ENCODE data around the gene MSX2. TPM values are rescaled to one million over a fixed set of nuclear protein-coding genes. Genes with fewer than 3 reads are reported as not detected.

Gene MSX2
- total and polyA plus RNA-seq, 2 of the 4 experiments (the other 2 are of a cell fraction), result 2.2 to 3.7 TPM

DNA sequence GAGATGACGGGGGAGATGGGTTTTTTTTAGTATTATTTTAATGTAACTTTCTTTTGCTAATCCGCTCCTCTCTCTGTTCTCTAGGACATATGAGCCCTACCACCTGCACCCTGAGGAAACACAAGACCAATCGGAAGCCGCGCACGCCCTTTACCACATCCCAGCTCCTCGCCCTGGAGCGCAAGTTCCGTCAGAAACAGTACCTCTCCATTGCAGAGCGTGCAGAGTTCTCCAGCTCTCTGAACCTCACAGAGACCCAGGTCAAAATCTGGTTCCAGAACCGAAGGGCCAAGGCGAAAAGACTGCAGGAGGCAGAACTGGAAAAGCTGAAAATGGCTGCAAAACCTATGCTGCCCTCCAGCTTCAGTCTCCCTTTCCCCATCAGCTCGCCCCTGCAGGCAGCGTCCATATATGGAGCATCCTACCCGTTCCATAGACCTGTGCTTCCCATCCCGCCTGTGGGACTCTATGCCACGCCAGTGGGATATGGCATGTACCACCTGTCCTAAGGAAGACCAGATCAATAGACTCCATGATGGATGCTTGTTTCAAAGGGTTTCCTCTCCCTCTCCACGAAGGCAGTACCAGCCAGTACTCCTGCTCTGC is 4.8 kb downstream of the MSX2 start:
- H4K8ac ChIP-seq (ENCODE audit: low read depth in 2 of 2, low read length in 2 of 2), result no peak overlapping the region
- peaks cover 15% of the 10 kb centered on the region; the same call in 1 of the 2 replicates for H3K36me3 ChIP-seq (ENCODE audit: control insufficient read depth, insufficient read depth, low read length)
- H3K23ac ChIP-seq (ENCODE audit: low read depth, low read length), result no peak overlapping the region; the same call in 1 of the 2 replicates
- no peaks in the 10 kb centered on the region for H3K4me1 ChIP-seq (ENCODE audit: control insufficient read depth, insufficient read depth, low read length)
- no peak overlapping the region for H3K27ac ChIP-seq (ENCODE audit: insufficient read depth, low read length)
- no peak overlapping the region for H3K56ac ChIP-seq (ENCODE audit: extremely low read depth, insufficient read depth, low read length)
- H2BK120ac ChIP-seq (ENCODE audit: low read depth, low read length), result no peak overlapping the region
- in situ Hi-C loops (cut with MboI; ENCODE audit: low sequenced_read_pairs), result loop anchor here (25.0 kb wide), 1 partner anchor 317 kb away; no protein-coding TSS in a partner anchor
- no peak overlapping the region for H4K5ac ChIP-seq (ENCODE audit: low read depth, low read length)
- H3K9me1 ChIP-seq (ENCODE audit: insufficient read depth, low read length), result no peaks in the 10 kb centered on the region
- H3K4me3 ChIP-seq (ENCODE audit: insufficient read depth, low read depth, low read length), result no peak overlapping the region
- H4K20me1 ChIP-seq (ENCODE audit: insufficient read depth, low read length), result no peaks in the 10 kb centered on the region
- H3K4me2 ChIP-seq (ENCODE audit: low read depth, low read length), result no peak overlapping the region
- no peak overlapping the region for H2BK5ac ChIP-seq (ENCODE audit: low read depth, low read length, poor library complexity, severe bottlenecking)
- H3K9me3 ChIP-seq (ENCODE audit: control insufficient read depth, insufficient read depth, low read length), result peaks cover 9% of the 10 kb centered on the region; the same call in 1 of the 2 replicates
- H2AFZ ChIP-seq (replicated peaks; ENCODE audit: low read length, poor library complexity), result no peak overlapping the region
- TF ChIP-seq CTCF (conservative IDR thresholded peaks at IDR 0.05; ENCODE audit: low read depth, low read length) (no peak), BHLHE40 (IDR thresholded peaks at IDR 0.05; ENCODE audit: low read depth, low read length) (no peak)
- H3K27me3 ChIP-seq (ENCODE audit: control insufficient read depth, insufficient read depth, low read length), result peaks cover 18% of the 10 kb centered on the region
- H3K18ac ChIP-seq (ENCODE audit: low read depth, low read length), result no peak overlapping the region
- intact Hi-C loops (cut with micrococcal nuclease), result no loop called here
- no peak overlapping the region for H4K91ac ChIP-seq (ENCODE audit: insufficient read depth, low read depth, low read length)
- H3K14ac ChIP-seq (replicated peaks; ENCODE audit: low read depth, low read length), result no peak overlapping the region
- ATAC-seq (ENCODE audit: low read depth) (no peak), DNase-seq (no peak)
- ChIA-PET POLR2A (ENCODE audit: unreplicated experiment) (no interaction called here), CTCF (no interaction called here)
- BruUV-seq (replicated peaks), result no TSS peak
- no peak overlapping the region for H2BK15ac ChIP-seq (ENCODE audit: low read depth, low read length)
- WGBS, 2 experiments (ENCODE audit: extremely low coverage in 2 of 2, insufficient read length in 1 of 2), result 96% methylated on average over 4 of the region's 18 CpGs; no CpG with 5 or more reads in 1 of the 2 experiments
- dilution Hi-C loops (cut with HindIII; ENCODE audit: low sequenced_read_pairs, unreplicated experiment), result no loop called here
- H3K79me1 ChIP-seq (ENCODE audit: low read depth in 1 of 2, low read length in 2 of 2), result peaks cover 8% of the 10 kb centered on the region in 2 experiments; a peak in 3 of 4 replicates
- no peak overlapping the region for H2AK5ac ChIP-seq (ENCODE audit: low read depth, low read length)
- no peak overlapping the region for H2AK9ac ChIP-seq (replicated peaks; ENCODE audit: low read depth, low read length, poor library complexity)
- no peak overlapping the region for H3K9ac ChIP-seq (ENCODE audit: low read depth, low read length)
- H3K4ac ChIP-seq (ENCODE audit: low read depth, low read length), result no peak overlapping the region
- no peak overlapping the region for H2BK20ac ChIP-seq (ENCODE audit: low read depth, low read length)
